Activated CD4-positive, CD25-positive, alpha-beta regulatory T cell treated with anti-CD3 and anti-CD28 coated beads, Interleukin-2, amount 50 U/mL, for 72 hours (primary cell): ENCODE data around the gene SCN1A.

Experiments
- DNase-seq: peaks from one replicate; pipeline ENCODE4 v3.0.0; 2021

The SCN1A gene

DNA sequence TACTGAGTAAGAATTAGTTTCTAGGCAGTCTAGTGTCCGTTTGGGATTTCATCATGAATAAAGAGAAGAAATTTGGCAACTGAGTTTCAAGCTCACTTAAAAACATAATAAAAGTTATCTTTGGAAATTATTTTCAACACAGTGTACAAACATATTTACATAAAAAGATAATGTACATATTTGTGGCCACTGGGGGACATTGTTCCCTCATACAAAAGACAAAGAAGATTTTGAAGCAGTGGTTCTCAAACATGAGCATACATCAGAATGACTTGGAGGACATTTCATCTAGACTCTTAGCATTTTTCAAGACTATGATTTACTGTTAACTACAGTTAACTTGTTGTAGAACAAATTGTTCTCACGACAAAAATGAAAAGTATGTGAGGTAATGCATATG, 158.6 kb downstream of the SCN1A start:
- DNase-seq, result no peak

DNA sequence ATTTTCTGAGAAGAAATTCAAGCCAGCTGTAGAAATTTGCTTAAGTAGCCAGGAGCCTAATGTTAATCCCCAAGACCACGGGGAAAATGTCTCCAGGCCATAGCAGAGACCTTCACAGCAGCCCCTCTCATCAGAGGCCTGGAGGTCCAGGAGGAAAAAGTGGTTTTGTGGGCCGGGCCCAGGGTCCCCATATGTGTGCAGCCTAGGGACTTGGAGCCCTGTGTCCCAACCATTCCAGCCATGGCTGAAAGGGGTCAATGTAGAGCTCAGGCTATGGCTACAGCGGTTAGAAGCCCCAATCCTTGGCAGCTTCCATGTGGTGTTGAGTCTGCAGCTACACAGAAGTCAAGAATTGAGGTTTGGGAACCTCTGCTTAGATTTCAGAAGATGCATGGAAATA, 160.1 kb downstream of the SCN1A start:
- no peak for DNase-seq

DNA sequence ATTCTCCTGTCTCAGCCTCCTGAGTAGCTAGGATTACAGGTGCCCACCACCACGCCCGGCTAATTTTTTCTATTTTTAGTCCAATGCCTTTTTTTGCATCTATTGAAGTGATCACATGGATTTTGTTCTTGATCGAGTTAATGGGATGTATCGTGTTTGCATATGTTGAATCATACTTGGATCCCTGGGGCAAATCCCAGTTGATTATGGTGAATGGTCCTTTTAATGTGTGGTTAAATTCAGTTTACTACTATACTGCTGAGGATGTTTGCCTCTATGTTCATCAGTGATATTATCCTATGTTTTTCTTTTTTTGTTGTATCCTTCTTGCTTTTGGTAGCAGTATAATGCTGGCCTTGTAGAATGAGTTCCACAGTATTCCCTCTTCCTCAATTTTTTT, 166.0 kb downstream of the SCN1A start:
- DNase-seq, result no peak

GRCh38 chr2:165959371-165959770, 168.4 kb downstream of the SCN1A start:
- DNase-seq, result no peak

DNA sequence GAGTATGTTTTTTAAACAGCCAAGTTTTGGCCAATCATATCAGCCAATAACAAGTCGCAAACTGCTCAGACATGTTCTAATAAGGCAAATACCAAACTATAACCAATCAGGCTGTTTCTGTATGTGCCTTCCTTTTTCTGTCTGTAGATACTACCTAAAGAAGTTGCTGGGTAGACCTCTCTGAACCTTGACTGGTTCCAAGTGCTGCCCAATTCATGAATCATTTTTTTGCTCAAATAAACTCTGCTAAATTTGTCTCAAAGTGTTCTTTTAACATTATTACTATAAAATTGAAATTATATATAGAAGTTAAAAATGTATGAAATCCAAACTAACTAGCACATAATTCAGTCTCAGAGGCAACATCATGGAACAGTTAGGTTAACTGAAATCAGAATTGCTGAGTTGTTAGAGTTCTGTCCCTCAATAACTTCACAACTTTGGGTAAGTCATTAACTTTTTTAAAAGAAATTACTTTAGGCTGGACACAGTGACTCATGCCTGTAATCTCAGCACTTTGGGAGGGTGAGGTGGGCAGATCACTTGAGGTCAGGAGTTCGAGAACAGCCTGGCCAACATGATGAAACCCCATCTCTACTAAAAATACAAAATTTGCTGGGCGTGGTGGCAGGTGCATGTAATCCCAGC, 169.4 kb downstream of the SCN1A start:
- DNase-seq, result no peak

DNA sequence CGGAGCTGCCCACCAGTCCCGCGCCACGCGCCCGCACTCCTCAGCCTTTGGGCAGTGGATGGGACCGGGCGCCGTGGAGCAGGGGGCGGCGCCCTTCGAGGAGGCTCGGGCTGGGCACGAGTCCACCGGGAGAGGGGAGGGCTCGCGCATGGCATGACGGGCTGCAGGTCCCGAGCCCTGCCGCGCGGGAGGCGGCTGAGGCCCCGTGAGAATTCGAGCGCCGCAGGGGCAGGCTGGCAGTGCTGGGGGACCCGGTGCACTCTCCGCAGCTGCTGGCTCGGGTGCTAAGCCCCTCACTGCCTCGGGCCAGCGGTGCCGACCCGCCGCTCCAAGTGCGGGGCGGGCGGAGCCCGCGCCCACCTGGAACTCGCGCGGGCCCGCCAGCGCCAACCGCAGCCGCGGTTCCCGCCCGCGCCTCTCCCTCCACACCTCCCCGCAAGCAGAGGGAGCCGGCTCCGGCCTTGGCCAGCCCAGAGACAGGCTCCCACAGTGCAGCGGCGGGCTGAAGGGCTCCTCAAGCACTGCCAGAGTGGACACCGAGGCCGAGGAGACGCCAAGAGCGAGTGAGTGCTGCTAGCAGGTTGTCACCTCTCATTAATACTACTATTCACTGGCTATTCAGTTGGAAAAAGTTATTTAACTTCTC, 170.7 kb downstream of the SCN1A start:
- DNase-seq, result no peak

GRCh38 chr2:165953655-165954606, 173.9 kb downstream of the SCN1A start, which contains the start of gene TTC21B:
TTC21B (minus strand) TSS chr2:165953776; CDS start chr2:165953705, 71 bp downstream.
- peak; percentile 91 for DNase-seq

GRCh38 chr2:165953306-165953654, 174.5 kb downstream of the SCN1A start:
- DNase-seq, result no peak

DNA sequence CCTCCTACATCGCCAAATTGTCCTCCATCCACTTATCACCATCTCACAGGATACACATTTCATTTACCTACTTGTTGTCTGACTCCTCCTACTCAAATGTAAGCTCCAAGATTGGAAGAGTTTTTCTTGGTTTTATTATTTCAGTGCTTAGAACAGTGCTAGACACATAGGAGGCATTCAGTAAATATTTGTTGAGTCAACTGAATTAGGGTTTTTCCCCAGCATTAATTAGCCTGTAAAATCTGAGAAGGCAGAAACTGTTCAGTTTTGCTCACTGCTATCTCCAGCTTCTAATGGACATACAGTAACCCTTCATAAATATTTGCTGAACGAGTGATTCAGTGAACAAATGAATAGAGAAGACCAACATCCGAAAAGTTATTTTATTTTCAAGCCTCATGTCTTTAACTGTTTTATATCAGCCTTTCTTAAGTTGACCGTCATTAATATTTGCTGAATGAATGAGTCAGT, 175.0 kb downstream of the SCN1A start:
- DNase-seq, result no peak

GRCh38 chr2:165952085-165952484, 175.7 kb downstream of the SCN1A start:
- DNase-seq, result no peak

GRCh38 chr2:165950438-165950837, 177.4 kb downstream of the SCN1A start:
- no peak for DNase-seq

- no peak for DNase-seq
These were observed 186.0 kb downstream of the SCN1A start for GRCh38 chr2:165941827-165942226.

DNA sequence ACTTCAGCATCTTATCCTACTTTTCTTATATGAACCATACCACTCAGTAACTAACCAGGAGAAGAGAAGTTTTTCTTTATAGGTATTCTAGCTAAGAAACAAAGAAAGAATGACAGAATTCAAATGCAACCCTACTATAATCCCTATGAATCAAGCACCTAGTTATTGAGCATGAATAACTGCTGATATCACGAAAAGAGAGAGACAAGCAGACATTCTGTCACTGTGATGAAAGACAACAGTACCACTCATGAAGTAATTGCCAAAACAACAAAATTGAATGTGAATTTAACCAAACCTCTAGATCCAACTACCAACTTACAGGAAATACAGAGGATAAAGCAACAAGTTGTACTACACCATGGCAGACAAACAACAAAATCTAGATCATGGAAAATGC, 189.6 kb downstream of the SCN1A start:
- DNase-seq, result no peak
